GM19035 (cell line): ENCODE measurements around the gene OTOS.

ENCODE experiments used
- ATAC-seq: cut with Tn5 transposase; IDR thresholded peaks from one replicate; pipeline ENCODE4 v1.9.1; 2021; ENCODE audit not compliant: unreplicated experiment

The OTOS gene

DNA sequence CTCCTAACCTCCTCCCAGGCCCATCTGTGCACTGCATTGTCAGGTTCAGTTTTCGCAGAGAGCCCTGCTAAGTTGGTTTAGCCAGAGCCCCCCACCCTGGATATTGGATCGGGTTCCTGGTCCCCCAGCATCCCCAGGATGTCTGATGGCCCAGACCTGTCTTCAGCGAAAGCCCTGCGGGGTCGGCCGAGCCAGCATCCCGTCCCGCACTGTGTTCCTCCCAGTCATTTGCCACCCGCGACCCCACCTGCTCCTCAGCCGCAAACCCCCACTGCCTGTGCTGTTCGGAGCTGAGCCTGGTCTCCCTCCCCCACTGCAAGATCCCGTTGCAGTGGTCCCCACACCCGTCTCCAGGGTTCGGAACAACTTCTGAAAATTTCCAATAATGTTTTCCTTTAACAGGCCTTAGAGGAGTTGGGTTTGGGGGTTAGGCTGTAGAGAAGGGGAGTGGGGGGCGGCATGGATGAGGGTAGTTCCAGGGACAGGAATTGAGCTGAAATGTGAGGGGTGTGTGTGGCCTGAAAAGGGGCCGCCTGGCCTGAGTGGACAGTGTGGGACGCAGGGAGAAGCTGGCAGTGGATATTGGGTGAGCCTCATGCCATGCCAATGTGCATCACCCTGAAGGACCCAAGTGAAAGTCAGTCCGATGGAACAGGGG lies 2.7 kb downstream of the OTOS start:
- no peak for ATAC-seq

DNA sequence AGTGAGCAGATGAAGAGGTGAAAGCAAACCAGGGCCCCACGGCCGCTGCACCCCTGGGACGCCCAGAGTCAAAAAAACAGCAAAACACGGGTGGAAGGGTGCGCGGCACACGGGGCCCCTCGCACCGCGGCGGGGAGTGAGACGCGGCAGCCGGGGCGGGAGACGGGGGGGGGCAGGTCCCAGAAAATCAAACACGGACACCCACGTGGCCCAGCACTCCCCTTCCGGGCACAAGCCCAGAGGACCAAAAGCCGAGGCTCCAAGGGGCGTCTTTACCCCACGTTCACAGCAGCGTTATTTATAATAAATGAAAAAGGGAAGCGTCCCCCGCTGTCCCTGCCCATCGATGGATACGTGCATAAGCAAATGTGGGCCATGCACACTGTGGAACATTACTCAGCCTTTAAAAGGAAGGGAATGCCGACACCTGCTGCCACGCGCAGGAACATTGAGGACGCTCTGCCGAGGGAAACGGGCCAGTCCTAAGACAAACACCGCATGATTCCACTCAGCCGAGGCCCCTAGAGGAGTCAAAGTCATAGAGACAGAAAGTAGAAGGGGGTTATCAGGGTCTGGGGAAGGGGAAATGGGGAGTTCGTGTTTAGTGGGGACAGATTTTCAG lies 3.7 kb downstream of the OTOS start:
- peak; percentile 16 for ATAC-seq

DNA sequence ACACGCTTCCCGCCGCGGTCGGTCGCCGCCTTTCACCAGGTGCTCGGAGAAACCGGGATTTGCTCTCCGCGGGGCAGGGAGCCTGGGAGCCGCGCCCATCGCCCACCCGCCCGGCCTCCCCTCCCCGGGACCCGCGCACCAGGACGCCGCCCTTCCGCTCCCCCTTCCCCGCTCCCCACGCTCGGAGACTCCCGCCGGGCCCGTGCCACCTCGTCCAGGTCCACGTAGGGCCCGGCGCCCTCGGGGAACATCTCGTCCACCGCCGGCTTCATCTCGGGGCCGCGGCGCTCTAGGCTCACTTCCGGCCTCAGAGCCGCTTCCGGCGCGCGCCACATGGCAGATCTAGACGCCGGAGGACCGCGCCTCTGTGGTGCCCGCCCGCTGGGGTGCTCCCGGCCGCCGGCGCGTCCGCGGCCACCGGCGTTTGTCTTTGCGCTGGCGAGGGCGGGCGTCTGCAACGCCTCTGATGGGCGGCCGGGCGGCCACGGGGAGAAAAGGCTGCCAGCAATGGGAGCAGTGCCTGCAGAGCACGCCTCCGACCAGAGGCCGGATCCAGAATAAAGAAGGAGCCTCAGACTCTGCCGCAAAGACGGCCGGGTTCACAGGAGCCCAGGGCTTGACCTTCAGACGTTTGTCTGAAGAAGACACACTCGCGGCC lies 4.3 kb downstream of the OTOS start, which contains the start of gene COPS9:
Gene COPS9, minus strand, starts transcription at position 293 of the 658 bp plus-strand sequence. Its CDS starts 21 bp downstream, at position 272.
- ATAC-seq: peak; percentile 91

DNA sequence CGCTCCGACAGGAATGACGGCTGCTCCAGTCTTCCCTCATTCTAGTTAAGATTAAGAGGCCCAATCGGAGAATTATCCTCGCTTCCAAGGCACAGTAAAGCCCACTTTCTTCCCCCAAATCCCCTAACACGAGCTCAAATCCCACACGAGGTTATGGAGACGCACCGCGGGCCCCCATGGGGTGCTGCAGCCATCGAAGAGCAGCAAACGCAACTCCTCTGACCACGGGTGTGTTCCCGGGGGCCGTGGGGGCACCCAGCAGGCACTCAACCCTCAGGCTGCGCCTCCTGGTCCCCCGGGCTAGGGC lies 4.8 kb downstream of the OTOS start:
- peak; percentile 24 for ATAC-seq

DNA sequence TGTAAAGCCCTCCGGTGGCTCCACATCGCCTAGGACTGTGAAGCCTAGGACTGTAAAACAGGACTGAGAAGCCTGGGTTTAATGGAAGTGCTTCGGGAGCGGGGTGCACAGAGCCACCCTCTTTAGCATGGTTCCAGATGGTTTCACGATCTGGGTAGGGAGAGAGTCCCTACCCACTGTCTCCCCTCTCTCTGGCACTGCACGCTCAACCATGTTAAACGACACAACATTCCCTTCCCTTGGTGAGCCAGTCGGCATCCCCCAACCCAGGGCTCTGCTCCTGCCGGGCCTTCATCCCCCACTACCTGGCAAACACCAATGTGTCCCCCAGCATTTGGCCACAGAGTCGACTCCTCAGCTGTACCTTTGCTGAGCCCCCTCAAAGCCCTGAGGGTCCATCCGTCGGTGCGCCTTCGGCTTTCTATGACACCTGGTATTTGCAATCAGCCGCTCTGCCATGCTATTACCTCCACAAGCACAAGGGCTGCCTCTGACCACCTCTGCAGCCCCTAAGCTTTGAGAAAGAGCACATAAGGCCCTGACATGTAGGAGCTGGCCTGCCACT lies 5.4 kb downstream of the OTOS start:
- no peak for ATAC-seq

DNA sequence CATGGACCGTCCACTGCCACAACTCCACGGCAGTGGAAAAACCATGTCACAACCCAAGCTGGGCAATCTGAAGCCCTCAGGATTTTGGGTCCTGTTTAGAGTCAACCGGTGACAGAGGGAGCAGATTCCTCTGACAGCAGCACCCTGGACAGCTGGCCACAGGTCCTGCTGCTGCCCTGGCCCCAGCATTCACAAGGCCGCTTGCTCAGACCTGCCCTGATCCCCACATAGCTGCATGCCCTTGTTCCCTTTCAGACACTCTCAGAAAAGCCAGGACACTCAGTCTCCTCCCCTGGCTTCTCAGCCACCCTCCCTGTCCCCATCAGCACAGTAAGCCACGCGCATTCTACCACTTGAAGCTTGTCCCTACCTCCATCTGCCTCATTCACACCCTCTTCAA lies 6.0 kb downstream of the OTOS start:
- ATAC-seq: no peak

DNA sequence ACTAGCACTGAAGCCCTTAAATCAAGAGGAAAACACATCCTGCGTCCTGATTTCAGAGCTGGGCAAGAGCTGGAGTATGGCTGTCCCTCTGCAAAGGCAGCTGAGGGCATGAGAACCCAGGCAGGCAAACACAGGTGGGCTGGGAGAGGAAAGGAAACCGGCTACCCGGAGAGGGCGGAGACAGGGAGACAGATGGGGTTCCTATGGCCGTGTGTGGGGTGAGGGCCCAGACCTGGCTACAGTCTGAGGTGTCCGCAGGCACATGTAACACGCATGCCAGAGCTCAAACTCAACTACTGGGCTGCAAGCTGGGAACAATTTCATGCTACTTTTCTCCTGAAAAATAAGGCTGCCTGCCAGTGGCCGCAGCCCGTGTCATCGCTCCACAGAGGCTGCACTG lies 7.1 kb downstream of the OTOS start:
- ATAC-seq: no peak

DNA sequence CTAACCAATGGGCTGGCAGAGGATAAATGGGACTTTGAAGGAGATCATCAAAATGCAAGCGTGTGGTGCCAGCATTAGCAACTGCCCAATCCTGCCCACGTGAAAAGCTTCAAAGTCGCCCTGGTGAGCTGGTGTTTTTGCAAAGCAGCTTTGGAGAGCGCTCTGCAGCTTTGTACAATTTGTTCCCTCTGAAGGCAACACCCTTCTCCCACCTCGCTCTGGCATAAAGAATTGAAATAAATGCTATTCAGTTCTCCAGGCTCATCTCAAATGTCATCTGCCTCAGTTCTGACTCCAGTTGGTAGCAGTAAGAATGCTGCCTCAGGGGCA lies 7.8 kb downstream of the OTOS start:
- no peak for ATAC-seq

DNA sequence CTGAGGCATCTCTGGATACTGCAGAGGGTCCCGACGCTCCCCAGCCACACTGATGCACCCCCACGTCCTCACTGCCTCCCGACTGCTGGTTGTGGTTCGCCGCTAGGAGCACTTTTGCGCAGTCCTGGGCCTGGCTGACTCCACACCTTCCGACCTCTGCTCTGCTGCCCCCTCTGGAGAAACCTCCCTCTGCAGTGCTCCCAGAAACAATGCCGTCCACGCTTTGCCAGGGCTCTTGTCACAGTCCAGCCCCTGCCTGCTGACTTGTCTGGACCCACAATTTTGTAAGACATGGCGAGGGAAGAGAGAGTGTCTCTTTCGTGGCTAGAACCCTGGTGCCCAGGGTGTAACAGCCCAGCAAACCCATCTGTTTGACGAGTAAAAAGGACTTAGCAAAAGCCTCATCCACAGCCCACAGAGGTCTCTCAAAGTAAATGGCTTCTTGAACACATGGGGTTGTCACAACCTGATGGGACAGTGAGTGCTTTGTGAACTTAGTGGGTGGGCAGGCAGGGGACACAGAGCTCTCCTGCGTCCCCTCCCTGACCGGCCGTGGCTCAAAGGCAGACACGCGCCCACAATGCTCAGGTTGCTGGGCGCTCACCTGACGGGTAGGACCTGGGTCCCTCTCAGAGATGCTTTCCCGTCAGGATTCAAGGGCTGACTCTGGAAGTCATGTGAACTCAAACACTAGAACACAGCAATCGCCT lies 8.4 kb downstream of the OTOS start:
- ATAC-seq: no peak

DNA sequence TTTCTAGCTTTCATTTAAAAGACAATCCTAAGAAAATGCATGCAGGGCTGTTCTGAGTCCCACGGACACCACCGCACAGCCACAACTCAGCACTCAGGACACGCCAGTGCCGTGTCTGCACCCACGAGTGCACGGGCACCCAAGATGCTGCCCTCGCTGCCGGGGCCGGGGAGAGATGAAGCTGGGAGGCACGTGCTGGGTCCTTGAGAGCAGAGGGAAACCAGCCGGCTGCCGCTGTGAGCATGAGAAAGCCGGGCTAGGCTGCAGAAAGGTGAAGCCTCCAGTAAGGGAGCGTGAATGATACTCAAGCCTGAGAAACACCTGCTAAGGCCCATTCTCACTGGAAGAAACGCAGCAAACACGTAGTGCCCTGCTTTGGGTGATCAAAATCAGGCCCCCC lies 9.2 kb downstream of the OTOS start:
- no peak for ATAC-seq

DNA sequence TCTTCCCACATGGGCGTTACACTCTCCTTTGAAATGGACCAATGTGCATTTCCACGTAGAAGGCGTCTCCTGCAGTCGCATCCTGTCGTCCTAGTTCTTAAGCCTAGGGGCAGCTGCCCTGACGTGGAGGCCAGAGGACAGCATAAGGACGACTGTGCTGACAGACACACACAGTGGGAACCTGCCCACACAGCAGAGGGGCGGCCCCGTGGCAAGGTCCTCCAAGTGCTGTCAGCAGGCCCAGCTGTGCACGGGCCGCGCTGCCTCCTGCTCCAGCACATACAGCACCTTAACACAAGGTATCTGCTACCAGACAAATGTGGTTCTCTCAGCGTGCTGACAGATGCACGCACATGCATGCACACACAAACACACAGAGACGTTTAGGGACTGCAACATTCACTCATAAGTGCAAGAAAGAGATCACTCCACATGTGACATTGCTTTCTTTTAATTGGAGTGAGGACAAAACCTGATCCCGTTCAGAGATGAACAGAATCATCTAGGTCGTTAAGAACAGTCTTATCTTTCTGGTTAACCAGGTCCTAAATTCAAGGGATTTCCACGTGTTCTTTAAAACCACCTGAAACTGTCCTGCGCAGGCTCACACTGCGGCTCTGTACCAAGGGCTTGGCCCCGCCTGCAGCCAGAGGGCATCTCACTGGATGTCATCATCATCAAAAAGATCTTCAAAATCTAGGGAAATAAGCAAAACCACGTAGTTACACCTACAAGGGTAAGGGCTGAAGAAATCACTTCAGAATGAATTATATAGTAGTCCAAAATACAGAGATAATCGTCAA lies 9.9 kb downstream of the OTOS start:
- no peak for ATAC-seq

DNA sequence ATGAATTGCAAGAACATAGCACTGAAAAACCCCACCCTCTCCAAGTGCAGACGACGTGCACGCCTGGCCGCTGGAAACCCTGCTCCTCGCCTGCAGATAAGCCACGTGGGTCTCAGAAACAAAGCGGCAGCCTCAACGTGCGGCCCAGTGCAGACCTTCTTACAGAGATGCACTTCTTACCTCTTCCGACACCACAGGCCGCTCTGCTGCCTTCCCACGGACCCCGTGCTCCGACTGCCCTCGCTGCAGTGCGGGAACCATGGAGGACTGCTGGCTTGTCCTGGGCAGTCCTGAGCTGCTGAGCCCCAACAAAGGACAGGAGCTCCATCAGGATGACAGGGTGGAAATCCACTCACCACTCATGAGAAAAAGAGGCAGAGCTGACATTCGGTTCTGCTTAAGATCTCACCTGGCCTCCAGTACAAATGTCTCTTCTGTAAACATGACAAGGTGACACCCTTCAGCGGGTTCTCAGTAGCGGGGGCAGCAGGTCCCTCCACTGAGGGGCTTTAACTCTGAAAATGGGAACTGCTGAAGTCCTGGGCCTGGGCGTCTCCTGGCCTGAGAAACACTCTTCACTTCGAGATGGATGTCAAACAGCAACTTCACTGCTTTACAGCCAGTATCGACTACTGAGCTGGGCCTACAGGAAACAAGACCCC lies 10.6 kb downstream of the OTOS start:
- no peak for ATAC-seq

DNA sequence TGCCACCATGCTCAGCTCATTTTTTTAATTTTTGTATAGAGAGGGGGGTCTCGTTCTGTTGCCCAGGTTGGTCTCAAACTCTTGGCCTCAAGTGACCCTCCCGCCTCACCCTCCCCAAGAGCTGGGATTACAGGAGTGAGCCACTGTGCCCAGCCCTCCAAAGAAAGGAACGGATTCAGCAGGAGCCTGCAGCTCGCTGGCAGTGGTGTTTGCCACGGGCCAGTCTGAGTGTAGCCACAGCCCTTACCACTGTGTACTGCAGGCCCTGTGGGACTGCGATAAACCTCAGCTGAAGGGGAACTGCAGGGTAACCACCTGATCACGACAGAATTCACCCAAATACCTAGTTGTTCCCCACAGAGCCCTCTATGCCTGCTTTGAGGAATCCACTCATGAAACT lies 11.1 kb downstream of the OTOS start:
- ATAC-seq: no peak

DNA sequence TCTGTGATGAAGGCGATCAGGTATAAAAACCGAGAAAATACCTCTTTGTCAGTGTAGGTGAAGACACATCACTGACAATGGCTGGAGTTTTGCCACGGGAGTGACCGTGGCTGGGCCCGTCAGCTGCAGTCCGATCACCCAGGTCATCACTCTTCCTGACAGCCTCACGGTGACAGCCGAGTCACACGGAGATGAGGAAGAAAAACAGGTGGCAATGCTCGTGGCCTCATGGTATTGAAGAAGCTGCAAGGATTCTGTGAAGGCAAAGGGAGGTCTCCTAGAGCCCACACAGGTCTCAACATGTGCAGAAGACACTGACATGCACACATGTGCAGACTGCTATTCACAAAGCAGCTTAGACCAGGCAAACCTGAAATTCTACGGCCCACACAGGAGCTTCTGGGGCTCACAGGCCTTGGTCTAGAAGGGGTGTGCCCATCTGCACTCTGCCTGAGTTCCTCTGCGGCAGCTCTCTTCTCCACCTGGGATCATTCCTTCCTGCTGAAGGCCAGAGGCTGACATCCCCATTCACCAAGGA lies 11.8 kb downstream of the OTOS start:
- no peak for ATAC-seq

DNA sequence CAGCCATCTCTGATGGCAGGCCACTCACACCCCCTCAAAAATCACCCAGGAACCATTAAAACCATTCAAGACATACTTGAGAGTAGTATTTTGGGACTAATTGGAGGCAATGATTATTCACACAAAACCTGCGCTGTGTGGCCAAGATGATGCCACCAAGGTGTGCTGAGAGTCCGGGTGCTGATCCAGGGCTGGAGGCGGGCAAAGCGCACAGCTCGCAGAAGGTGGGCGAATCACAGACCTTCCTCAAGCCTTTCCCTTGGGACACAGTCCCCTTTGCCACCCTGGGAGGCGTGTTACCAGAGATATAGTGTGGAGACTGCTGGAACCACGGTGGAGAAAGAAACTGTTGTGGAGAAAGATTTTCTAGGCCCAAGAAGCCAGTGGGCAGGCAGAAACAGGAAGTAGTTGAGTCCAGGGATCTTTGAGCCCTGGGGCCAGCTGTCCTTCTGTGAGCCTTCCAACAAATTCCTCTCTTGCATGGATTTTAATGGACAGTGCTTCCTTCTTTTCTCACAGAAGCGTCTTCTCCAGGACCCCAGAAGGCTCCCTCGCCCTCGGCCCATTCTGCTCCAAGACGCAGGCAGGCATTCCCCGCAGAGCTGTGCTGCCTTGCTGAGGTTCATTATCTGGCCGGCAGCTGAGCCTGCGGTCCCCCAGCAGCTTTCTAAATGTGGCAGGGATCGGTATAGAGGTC lies 12.4 kb downstream of the OTOS start:
- no peak for ATAC-seq

DNA sequence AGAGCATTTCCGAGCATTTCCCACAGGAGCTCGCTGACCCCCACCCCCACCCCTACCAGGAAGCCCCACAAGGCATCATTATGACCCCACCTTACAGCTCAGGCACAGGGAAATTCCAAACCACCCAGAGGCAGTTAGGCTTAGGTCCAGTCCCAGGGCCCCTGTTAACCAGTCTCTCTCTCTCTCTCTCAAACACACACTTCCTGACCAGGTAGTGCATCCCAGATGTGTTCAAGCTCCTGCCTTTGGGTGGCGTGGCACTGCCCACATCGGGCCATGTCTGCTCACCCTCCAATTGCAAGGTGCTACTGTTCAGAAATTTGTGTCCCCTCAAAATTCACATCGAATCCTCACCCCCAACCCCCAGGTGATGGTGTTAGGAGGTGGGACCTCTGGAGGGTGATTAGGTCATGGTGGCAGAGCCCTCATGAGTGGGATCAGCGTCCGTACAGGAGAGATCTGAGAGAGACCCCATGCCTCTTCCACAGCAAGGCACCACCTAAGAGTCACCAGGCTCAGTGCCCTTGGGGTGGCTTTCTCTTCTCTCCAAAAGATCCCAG lies 13.2 kb downstream of the OTOS start:
- no peak for ATAC-seq

DNA sequence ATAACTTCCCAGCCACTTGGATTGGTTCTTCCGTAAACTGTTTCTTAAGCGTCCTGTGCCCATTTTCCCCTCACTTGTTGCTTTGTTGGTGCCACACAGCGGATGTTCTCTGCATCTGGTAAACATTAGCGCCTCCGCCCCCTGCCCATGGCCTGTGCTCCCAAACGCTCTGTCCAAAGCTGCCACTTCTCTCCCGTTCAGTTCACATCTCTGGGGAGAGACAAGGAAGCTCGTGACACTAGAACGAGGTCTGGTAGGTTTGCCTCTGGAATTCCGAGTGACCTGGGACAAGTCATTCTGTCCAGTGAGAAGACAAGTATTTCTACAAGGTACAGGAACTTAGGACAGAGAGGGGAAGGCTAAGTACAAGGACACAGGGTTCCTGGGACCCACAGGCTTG lies 13.7 kb downstream of the OTOS start:
- ATAC-seq: no peak

DNA sequence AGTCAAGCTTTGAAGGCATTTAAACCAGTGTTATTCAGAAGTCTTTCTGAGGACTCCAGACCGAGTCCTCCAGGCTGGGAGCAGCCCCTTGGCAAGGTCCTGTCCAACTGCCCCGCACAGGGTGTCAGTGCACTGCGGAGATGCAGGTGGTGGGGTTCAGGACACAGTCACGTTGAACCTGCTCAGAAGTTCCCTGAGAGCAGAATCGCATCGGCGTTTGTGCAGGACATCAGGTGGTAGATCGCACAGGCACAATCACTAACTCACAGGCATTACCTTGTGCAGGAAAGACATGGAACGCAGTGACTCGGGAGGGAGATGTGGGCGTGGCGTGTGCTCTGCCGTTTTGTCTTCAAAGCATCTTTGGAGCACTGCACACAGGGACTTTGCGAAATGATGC lies 14.7 kb downstream of the OTOS start:
- no peak for ATAC-seq

DNA sequence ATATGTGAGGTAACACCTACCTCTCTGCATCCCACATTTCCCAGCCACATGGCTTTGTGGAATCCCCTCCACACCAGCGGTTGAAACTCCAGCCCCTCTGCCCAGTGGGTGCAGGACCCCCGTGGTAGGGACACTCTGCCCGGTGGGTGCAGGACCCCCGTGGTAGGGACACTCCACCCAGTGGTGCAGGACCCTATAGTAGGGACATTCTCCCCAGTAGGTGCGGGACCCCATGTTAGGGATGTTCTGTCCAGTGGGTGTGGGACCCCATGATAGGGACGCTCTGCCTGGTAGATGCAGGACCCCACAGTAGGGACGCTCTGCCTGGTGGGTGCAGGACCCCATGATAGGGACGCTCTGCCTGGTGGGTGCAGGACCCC lies 15.8 kb downstream of the OTOS start:
- no peak for ATAC-seq
